MM.1S (cell line): ENCODE measurements around the gene COA8.

Experiments
- EZH2 ChIP-seq: fragments of 300-600 bp; sonication (generic); optimal IDR thresholded peaks from 2 replicates; pipeline ENCODE3; 2017; ENCODE audit warnings: low read depth, mild to moderate bottlenecking, antibody characterized with exemption, low read length, mixed read lengths
- TF ChIP-seq, protein P1 (sequence below): fragments of 300-600 bp; sonication (generic); IDR thresholded peaks from 2 replicates; pipeline ENCODE4 v1.5.1; 2016; ENCODE audit warnings: antibody characterized with exemption, low read length, mixed read lengths

DNA sequence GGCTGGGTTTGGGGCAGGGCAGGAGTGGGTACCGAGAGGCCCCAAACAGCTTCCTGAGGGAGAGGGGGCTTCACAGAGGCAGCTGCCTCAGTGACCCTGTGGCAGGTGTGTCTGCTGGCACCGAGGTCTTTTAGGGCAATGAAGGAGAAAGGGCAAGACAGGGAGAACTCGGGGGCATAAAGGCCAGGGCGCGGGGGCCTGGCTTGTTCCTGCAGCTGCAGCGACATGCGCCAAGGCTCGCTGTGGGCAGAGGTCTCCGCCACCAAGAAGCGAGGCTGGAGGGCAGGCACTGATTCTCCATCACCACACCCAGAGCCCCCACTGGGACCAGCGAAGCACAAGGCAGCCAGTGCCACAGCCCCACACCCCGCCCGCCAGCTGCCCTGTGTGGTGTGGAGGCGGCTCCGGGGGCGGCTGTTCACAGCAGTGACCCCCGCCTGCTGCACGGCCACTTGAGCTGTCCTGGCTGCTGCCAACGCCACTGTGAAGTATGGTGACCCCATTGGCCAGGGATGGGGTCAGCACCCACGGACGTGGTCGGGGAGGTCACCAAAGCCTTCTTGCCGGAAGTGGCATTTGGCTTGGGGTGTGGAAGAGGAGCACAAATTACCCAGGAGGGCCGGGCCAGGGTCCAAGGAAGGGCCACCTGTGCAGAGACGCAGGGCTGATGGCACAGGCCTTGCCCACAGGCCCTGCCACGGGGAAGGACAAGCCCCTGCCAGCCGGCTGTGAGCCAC is 16.7 kb upstream of the COA8 start:
- TF ChIP-seq, protein P1, sequence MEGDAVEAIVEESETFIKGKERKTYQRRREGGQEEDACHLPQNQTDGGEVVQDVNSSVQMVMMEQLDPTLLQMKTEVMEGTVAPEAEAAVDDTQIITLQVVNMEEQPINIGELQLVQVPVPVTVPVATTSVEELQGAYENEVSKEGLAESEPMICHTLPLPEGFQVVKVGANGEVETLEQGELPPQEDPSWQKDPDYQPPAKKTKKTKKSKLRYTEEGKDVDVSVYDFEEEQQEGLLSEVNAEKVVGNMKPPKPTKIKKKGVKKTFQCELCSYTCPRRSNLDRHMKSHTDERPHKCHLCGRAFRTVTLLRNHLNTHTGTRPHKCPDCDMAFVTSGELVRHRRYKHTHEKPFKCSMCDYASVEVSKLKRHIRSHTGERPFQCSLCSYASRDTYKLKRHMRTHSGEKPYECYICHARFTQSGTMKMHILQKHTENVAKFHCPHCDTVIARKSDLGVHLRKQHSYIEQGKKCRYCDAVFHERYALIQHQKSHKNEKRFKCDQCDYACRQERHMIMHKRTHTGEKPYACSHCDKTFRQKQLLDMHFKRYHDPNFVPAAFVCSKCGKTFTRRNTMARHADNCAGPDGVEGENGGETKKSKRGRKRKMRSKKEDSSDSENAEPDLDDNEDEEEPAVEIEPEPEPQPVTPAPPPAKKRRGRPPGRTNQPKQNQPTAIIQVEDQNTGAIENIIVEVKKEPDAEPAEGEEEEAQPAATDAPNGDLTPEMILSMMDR: no peak
- no peak for TF ChIP-seq EZH2
